Measurements from ENCODE around the gene PHF3. TPM values are rescaled to one million over a fixed set of nuclear protein-coding genes. Genes with fewer than 3 reads are reported as not detected.
"Not testable (repeated sequence)": the region's sequence is repeated elsewhere in the genome, so short reads cannot be mapped to it uniquely, and the experiment has no call there.

The PHF3 gene
- total and polyA plus RNA-seq, 4 donors, result 8.3 to 137 (median 25.2) TPM

DNA sequence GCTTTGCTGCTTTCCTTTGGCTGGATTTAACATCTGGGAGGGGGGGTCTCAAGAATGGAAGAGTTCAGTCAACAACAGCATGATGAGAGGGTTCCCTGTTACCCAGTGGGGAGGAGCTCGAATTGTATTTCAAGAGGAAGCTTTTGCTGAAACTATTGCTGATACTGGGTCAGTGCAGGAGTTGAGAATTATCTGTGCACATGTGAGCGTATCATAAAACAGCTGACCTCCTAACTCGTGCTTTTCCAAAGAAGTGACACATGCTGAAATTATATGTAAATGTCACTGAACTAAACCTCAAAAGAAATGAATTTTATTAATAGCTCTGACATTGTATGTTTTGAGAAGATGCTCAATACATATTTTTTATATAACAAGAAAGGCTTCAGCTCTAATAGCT lies 96.3 kb downstream of the PHF3 start:
- DNase-seq, result no peak
- Histone ChIP-seq H3K4me1 (ENCODE audit: control insufficient read depth in 5 of 5, insufficient read depth in 5 of 5, low read length in 5 of 5) (no peaks in the 10 kb centered on the region), H3K27me3 (ENCODE audit: control insufficient read depth in 3 of 3, insufficient read depth in 3 of 3, low read length in 2 of 3) (no peaks in the 10 kb centered on the region), H3K9ac (ENCODE audit: insufficient read depth in 1 of 2, low read length in 2 of 2) (no peak overlapping the region), H3K27ac (ENCODE audit: low read depth in 1 of 2, low read length in 1 of 2) (no peak overlapping the region), H3K9me3 (ENCODE audit: control insufficient read depth in 4 of 4, insufficient read depth in 3 of 4, low read length in 3 of 4) (no peaks in the 10 kb centered on the region), H3K36me3 (ENCODE audit: control insufficient read depth in 4 of 4, insufficient read depth in 4 of 4, low read length in 4 of 4) (no peaks in the 10 kb centered on the region), H3K4me3 (no peak overlapping the region)
- WGBS, 2 donors, result 88 to 92% methylated on average over 3 of the region's 3 CpGs
- no peak for ATAC-seq (ENCODE audit: insufficient read depth, low FRiP score)
- TF ChIP-seq, protein P1, sequence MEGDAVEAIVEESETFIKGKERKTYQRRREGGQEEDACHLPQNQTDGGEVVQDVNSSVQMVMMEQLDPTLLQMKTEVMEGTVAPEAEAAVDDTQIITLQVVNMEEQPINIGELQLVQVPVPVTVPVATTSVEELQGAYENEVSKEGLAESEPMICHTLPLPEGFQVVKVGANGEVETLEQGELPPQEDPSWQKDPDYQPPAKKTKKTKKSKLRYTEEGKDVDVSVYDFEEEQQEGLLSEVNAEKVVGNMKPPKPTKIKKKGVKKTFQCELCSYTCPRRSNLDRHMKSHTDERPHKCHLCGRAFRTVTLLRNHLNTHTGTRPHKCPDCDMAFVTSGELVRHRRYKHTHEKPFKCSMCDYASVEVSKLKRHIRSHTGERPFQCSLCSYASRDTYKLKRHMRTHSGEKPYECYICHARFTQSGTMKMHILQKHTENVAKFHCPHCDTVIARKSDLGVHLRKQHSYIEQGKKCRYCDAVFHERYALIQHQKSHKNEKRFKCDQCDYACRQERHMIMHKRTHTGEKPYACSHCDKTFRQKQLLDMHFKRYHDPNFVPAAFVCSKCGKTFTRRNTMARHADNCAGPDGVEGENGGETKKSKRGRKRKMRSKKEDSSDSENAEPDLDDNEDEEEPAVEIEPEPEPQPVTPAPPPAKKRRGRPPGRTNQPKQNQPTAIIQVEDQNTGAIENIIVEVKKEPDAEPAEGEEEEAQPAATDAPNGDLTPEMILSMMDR (IDR thresholded peaks at IDR 0.05; ENCODE audit: control extremely low read depth, extremely low read depth), result no peak

DNA sequence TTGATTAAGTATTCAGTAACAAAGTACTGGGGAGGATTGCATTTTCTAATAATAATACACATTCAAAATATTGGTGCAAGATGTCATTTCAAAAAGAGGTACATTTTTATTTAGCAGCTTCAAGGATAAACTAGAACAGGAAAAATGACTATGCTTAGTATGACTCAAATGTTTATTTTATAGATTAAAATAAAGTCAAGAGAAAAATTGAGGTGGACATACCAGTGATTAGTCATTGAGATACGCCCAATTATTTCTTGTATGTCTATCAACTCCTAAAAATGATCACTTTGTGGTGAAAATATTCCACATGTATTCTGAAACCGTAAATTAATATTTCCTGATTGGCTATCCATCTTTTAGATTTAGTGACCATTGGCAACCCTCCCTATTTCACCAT lies 96.7 kb downstream of the PHF3 start:
- Histone ChIP-seq H3K9me3 (ENCODE audit: control insufficient read depth in 4 of 4, insufficient read depth in 3 of 4, low read length in 3 of 4) (no peaks in the 10 kb centered on the region), H3K36me3 (ENCODE audit: control insufficient read depth in 4 of 4, insufficient read depth in 4 of 4, low read length in 4 of 4) (no peaks in the 10 kb centered on the region), H3K4me1 (ENCODE audit: control insufficient read depth in 5 of 5, insufficient read depth in 5 of 5, low read length in 5 of 5) (no peaks in the 10 kb centered on the region), H3K27me3 (ENCODE audit: control insufficient read depth in 3 of 3, insufficient read depth in 3 of 3, low read length in 2 of 3) (no peaks in the 10 kb centered on the region), H3K9ac (ENCODE audit: insufficient read depth in 1 of 2, low read length in 2 of 2) (no peak overlapping the region), H3K27ac (ENCODE audit: low read depth in 1 of 2, low read length in 1 of 2) (no peak overlapping the region), H3K4me3 (no peak overlapping the region)
- ATAC-seq (ENCODE audit: insufficient read depth, low FRiP score) (no peak), DNase-seq (no peak)
- TF ChIP-seq, protein P1 (IDR thresholded peaks at IDR 0.05; ENCODE audit: control extremely low read depth, extremely low read depth), result no peak
- WGBS, 2 donors, result 67 to 87% methylated on average over 2 of the region's 2 CpGs

DNA sequence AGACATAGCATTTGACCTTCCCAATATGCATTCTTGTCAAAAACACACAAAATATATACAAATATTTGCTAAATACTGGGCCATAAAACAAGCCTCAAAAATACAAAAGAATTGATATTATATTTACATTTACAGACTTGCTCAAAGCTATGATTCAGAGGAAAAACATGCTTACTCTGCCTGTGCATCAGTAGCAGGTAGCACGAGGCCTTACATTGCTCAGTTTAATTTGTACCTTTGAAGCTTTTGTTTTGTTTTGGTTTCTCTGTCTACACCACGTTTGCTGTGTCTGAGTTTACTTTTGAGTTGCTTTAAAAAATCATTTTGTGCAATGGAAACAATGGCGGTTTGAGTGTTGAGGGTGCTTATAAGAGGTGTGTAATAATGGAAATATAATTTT lies 99.3 kb downstream of the PHF3 start:
- H3K9me3 ChIP-seq (ENCODE audit: control insufficient read depth in 4 of 4, insufficient read depth in 3 of 4, low read length in 3 of 4), result no peaks in the 10 kb centered on the region
- 82 to 90% methylated on average over 3 of the region's 3 CpGs for WGBS, 2 donors
- TF ChIP-seq, protein P1 (IDR thresholded peaks at IDR 0.05; ENCODE audit: control extremely low read depth, extremely low read depth), result no peak

DNA sequence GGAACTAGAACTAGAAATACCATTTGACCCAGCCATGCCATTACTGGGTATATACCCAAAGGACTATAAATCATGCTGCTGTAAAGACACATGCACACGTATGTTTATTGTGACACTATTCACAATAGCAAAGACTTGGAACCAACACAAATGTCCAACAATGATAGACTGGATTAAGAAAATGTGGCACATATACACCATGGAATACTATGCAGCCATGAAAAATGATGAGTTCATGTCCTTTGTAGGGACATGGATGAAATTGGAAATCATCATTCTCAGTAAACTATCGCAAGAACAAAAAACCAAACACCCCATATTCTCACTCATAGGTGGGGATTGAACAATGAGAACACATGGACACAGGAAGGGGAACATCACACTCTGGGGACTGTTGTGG lies 102.6 kb downstream of the PHF3 start:
- ATAC-seq (ENCODE audit: insufficient read depth, low FRiP score); H3K9ac ChIP-seq (ENCODE audit: insufficient read depth in 1 of 2, low read length in 2 of 2); DNase-seq; H3K27me3 ChIP-seq (ENCODE audit: control insufficient read depth in 3 of 3, insufficient read depth in 3 of 3, low read length in 2 of 3); H3K4me1 ChIP-seq (ENCODE audit: control insufficient read depth in 5 of 5, insufficient read depth in 5 of 5, low read length in 5 of 5); H3K27ac ChIP-seq (ENCODE audit: low read depth in 1 of 2, low read length in 1 of 2); H3K36me3 ChIP-seq (ENCODE audit: control insufficient read depth in 4 of 4, insufficient read depth in 4 of 4, low read length in 4 of 4); H3K4me3 ChIP-seq; H3K9me3 ChIP-seq (ENCODE audit: control insufficient read depth in 4 of 4, insufficient read depth in 3 of 4, low read length in 3 of 4): not testable (repeated sequence)
- 85 to 98% methylated on average over 2 of the region's 2 CpGs for WGBS, 2 donors

More for the DNA sequence above, 99.3 kb downstream of the PHF3 start:
- Histone ChIP-seq H3K27ac (ENCODE audit: low read depth in 1 of 2, low read length in 1 of 2) (no peak overlapping the region), H3K4me1 (ENCODE audit: control insufficient read depth in 5 of 5, insufficient read depth in 5 of 5, low read length in 5 of 5) (no peaks in the 10 kb centered on the region), H3K4me3 (no peak overlapping the region), H3K36me3 (ENCODE audit: control insufficient read depth in 4 of 4, insufficient read depth in 4 of 4, low read length in 4 of 4) (no peaks in the 10 kb centered on the region), H3K9ac (ENCODE audit: insufficient read depth in 1 of 2, low read length in 2 of 2) (no peak overlapping the region), H3K27me3 (ENCODE audit: control insufficient read depth in 3 of 3, insufficient read depth in 3 of 3, low read length in 2 of 3) (no peaks in the 10 kb centered on the region)
- no peak for DNase-seq
- no peak for ATAC-seq (ENCODE audit: insufficient read depth, low FRiP score)

Data from lung (tissue), 12 donors.